ENCODE measurements around the gene PGM2.
"Not testable (repeated sequence)": the region's sequence is repeated elsewhere in the genome, so short reads cannot be mapped to it uniquely, and the experiment has no call there.

The PGM2 gene

DNA sequence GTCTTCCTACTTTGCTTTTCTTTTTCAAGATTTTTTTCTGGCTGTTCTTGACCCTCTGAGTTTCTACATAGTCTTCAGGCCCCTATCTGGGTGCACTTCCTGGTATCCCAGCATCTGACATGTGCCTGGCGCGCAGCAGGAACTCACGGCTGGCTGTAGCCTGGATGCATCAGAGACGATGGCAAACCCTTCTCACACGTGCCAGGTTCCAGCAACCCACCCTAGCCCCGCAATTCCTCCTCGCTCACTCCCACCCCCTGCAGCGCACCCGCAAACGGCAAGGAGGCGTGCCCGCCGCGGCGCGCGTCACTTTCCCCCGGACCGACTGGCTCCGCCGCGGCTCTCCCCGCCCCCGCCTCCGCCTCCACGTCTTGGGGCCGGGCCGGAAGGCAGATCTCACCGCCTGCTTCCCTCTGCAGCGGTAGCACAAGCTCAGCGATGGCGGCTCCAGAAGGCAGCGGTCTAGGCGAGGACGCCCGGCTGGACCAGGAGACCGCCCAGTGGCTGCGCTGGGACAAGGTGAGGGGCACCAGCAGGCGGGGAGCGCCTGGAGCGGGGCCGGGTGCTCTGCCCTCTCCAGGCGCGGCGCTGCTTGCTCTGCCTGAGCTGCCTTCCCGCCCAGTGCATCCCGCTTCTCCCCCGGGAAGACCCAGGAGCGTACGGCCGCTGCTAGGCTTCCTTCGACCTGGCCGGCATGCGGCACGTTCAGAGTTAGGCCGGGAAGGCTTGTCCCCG is at the start of gene PGM2:
PGM2 (plus strand) TSS at position 392 of the 735 bp plus-strand sequence; CDS start at position 439, 47 bp downstream.
- H3K27ac ChIP-seq (ENCODE audit: low read length) = no peak within 1 kb of the TSS
- H3K4me3 ChIP-seq (ENCODE audit: low read length) = peak within 1 kb of the TSS; percentile 79
- H3K4me1 ChIP-seq (ENCODE audit: insufficient read depth, low read length) = peaks cover 12% of the 10 kb centered on the region
- H3K9ac ChIP-seq (ENCODE audit: low read depth, low read length) = peak within 1 kb of the TSS; percentile 80; the same call in 1 of the 2 replicates
- H3K27me3 ChIP-seq (ENCODE audit: insufficient read depth, low read length) = peaks cover 27% of the 10 kb centered on the region
- no peaks in the 10 kb centered on the region for H3K9me3 ChIP-seq (ENCODE audit: insufficient read depth, low read depth, low read length)
- peaks cover 20% of the 10 kb centered on the region for H3K36me3 ChIP-seq (ENCODE audit: insufficient read depth, low read depth, low read length)

DNA sequence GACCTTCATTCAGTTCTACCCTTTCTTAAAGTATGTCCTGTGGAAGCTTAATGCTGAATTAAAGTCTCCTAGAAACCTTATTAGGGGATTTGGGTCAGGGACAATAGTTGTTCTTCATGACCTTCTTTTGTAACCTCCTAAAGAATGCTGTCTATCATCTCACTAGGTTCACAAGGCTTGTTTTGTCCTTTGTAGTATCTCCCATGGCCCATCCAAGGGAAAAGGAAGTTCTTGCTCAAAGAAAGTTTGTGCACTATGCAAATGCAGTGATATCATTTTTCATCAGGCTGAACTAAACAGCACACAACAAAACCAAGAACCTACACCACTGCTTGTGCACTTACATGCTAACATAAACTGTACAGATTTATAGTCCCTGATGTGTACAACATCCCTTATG is 46.6 kb upstream of the PGM2 start:
- H3K9ac ChIP-seq (ENCODE audit: low read depth, low read length) = no peak overlapping the region
- no peaks in the 10 kb centered on the region; the same call in 1 of the 2 replicates for H3K9me3 ChIP-seq (ENCODE audit: insufficient read depth, low read depth, low read length)
- H3K36me3 ChIP-seq (ENCODE audit: insufficient read depth, low read depth, low read length) = no peaks in the 10 kb centered on the region
- peaks cover 5% of the 10 kb centered on the region; the same call in 1 of the 2 replicates for H3K4me1 ChIP-seq (ENCODE audit: insufficient read depth, low read length)
- H3K4me3 ChIP-seq (ENCODE audit: low read length) = no peak overlapping the region
- no peak overlapping the region for H3K27ac ChIP-seq (ENCODE audit: low read length)
- H3K27me3 ChIP-seq (ENCODE audit: insufficient read depth, low read length) = no peaks in the 10 kb centered on the region

DNA sequence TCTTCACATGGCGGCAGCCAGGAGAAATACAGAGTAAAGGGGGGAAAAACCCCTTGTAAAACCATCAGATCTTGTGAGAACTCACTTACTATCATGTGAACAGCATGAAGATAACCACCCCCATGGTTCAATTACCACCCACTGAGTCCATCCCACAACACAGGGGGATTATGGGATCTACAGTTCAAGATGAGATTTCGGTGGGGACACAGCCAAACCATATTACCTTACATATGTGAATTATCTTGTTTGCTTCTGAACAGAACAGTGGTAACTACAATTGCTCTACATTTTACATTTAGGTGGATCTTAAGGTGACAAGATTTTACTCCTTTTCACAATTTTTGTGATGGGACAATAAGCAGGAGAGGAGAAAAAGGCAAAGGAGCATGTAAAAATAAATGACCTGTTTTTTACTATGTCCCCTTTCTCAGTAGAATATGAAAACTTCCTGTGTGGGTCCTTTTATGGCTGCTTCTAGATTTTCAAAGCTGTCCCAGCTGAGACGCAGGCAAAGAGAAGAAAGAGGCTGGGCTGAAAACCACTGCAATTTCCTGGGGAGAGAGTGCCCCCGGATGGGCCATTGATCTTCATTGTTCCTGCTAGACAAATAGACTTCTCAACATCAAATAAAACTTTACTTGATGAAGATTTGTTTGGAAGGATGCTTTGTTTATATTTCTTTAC is 45.9 kb upstream of the PGM2 start:
- no peaks in the 10 kb centered on the region for H3K36me3 ChIP-seq (ENCODE audit: insufficient read depth, low read depth, low read length)
- no peaks in the 10 kb centered on the region for H3K27me3 ChIP-seq (ENCODE audit: insufficient read depth, low read length)
- no peak overlapping the region for H3K27ac ChIP-seq (ENCODE audit: low read length)
- H3K4me1 ChIP-seq (ENCODE audit: insufficient read depth, low read length) = peaks cover 5% of the 10 kb centered on the region; the same call in 1 of the 2 replicates
- no peak overlapping the region for H3K9ac ChIP-seq (ENCODE audit: low read depth, low read length)
- no peaks in the 10 kb centered on the region; the same call in 1 of the 2 replicates for H3K9me3 ChIP-seq (ENCODE audit: insufficient read depth, low read depth, low read length)
- H3K4me3 ChIP-seq (ENCODE audit: low read length) = no peak overlapping the region

DNA sequence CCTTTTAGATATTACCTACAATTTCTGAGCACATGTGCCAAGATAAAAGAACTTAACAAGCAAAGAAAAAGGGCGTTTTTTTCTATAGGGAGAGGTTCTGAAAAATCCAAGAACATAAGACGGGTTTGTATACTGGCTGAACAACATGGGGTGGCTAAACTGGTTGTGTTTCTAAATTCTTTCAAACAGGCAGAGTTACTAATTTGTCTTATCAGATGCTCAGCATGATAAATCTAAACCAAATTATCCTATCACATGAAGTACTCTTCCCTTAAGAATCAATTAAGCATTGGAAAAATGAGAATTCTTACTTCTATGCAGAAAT is 45.4 kb upstream of the PGM2 start:
- H3K4me3 ChIP-seq (ENCODE audit: low read length) = no peak overlapping the region
- no peaks in the 10 kb centered on the region for H3K36me3 ChIP-seq (ENCODE audit: insufficient read depth, low read depth, low read length)

DNA sequence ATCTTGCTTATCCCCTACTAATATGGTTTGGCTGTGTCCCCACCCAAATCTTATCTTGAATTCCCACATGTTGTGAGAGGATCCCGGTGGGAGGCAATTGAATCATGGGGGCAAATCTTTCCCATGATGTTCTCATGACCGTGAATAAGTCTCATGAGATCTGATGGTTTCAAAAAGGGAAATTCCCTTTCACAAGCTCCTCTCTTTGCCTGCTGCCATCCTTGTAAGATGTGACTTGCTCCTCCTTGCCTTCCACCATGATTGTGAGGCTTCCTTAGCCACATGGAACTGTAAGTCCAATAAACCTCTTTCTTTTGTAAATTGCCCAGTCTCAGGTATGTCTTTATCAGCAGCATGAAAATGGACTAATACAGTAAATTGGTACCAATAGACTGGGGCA is 40.2 kb upstream of the PGM2 start:
- H3K4me3 ChIP-seq (ENCODE audit: low read length); H3K4me1 ChIP-seq (ENCODE audit: insufficient read depth, low read length); H3K9ac ChIP-seq (ENCODE audit: low read depth, low read length); H3K9me3 ChIP-seq (ENCODE audit: insufficient read depth, low read depth, low read length); H3K27me3 ChIP-seq (ENCODE audit: insufficient read depth, low read length); H3K27ac ChIP-seq (ENCODE audit: low read length); H3K36me3 ChIP-seq (ENCODE audit: insufficient read depth, low read depth, low read length): not testable (repeated sequence)

More for the DNA sequence above, 45.4 kb upstream of the PGM2 start:
- Histone ChIP-seq H3K27me3 (ENCODE audit: insufficient read depth, low read length) (no peaks in the 10 kb centered on the region), H3K9me3 (ENCODE audit: insufficient read depth, low read depth, low read length) (no peaks in the 10 kb centered on the region), H3K27ac (ENCODE audit: low read length) (no peak overlapping the region), H3K9ac (ENCODE audit: low read depth, low read length) (no peak overlapping the region), H3K4me1 (ENCODE audit: insufficient read depth, low read length) (peaks cover 5% of the 10 kb centered on the region; the same call in 1 of the 2 replicates)

DNA sequence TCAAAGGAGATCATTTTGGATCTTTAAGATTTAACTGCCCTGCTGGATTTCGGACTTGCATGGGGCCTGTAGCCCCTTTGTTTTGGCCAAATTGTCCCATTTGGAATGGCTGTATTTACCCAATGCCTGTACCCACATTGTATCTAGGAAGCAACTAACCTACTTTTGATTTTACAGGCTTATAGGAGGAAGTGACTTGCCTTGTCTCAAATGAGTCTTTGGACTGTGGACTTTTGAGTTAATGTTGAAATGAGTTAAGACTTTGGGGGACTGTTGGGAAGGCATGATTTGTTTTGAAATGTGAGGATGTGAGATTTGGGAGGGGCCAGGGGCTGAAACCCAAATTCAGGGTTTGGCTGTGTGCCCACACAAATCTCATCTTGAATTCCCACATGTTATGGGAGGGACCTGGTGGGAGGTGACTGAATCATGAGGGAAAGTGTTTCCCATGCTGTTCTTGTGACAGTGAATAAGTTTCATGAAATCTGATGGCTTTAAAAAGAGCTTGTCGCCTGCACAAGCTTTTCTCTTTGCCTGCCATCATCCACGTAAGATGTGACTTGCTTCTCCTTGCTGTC is 38.5 kb upstream of the PGM2 start:
- not testable (repeated sequence) for H3K4me1 ChIP-seq (ENCODE audit: insufficient read depth, low read length); H3K27ac ChIP-seq (ENCODE audit: low read length); H3K9ac ChIP-seq (ENCODE audit: low read depth, low read length); H3K27me3 ChIP-seq (ENCODE audit: insufficient read depth, low read length); H3K9me3 ChIP-seq (ENCODE audit: insufficient read depth, low read depth, low read length); H3K4me3 ChIP-seq (ENCODE audit: low read length); H3K36me3 ChIP-seq (ENCODE audit: insufficient read depth, low read depth, low read length)

DNA sequence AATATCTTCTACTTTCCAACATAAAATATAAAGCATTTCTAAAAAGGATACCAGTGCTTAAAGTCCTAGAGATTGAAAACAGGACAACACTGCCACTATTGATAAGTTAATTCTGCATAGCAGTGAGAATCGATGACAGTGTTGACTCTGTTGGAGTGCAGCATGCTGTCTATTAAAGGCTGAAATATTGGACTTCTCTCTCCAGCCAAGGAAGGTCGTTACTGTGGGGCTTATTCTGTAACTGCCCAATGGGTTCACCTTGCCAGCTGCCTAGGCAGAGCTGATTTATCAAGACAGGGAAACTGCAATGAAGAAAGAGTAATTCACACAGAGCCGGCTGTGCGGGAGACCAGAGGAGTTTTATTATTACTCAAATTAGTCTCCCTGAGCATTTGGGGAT is 37.7 kb upstream of the PGM2 start:
- Histone ChIP-seq H3K36me3 (ENCODE audit: insufficient read depth, low read depth, low read length) (no peaks in the 10 kb centered on the region), H3K9me3 (ENCODE audit: insufficient read depth, low read depth, low read length) (no peaks in the 10 kb centered on the region), H3K9ac (ENCODE audit: low read depth, low read length) (no peak overlapping the region), H3K27me3 (ENCODE audit: insufficient read depth, low read length) (no peaks in the 10 kb centered on the region), H3K4me1 (ENCODE audit: insufficient read depth, low read length) (no peaks in the 10 kb centered on the region; the same call in 1 of the 2 replicates), H3K4me3 (ENCODE audit: low read length) (no peak overlapping the region), H3K27ac (ENCODE audit: low read length) (no peak overlapping the region)

DNA sequence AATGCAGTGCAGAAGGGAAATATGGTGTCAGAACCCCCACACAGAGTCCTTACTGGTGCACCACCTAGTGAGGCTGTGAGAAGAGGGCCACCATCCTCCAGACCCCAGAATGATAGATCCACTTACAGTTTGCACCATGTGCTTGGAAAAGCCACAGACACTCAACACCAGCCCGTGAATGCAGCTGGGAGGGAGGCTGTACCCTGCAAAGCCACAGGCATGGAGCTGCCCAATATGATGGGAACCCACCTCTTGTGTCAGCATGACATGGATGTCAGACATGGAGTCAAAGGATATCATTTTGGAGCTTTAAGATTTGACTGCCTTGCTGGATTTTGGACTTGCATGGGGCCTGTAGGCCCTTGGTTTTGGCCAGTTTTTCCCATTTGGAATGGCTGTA is 34.2 kb upstream of the PGM2 start:
- no peaks in the 10 kb centered on the region for H3K36me3 ChIP-seq (ENCODE audit: insufficient read depth, low read depth, low read length)
- H3K4me3 ChIP-seq (ENCODE audit: low read length) = no peak overlapping the region
- H3K4me1 ChIP-seq (ENCODE audit: insufficient read depth, low read length) = no peaks in the 10 kb centered on the region; the same call in 1 of the 2 replicates
- H3K9ac ChIP-seq (ENCODE audit: low read depth, low read length) = no peak overlapping the region
- no peak overlapping the region for H3K27ac ChIP-seq (ENCODE audit: low read length)
- no peaks in the 10 kb centered on the region for H3K9me3 ChIP-seq (ENCODE audit: insufficient read depth, low read depth, low read length)
- no peaks in the 10 kb centered on the region for H3K27me3 ChIP-seq (ENCODE audit: insufficient read depth, low read length)

DNA sequence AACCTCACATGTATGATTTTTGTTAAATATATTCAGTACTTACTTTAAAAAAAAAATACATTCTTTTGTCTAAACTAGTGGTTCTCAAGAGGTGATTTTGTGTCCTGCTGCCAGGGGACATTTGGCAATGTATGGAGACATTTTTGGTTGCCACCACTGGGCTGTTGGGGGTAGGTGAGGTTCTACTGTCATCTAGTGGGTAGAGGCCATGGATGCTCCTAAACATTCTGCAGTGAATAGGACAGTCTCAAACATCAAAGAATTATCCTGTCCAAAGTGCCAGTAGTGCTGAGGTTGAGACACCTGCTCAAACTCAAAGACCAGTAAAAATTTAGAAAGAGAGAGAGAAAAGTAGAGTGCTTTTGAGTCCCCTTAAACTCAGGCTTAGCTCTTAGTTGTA is 32.9 kb upstream of the PGM2 start:
- Histone ChIP-seq H3K27ac (ENCODE audit: low read length) (no peak overlapping the region), H3K36me3 (ENCODE audit: insufficient read depth, low read depth, low read length) (no peaks in the 10 kb centered on the region), H3K4me1 (ENCODE audit: insufficient read depth, low read length) (no peaks in the 10 kb centered on the region; the same call in 1 of the 2 replicates), H3K27me3 (ENCODE audit: insufficient read depth, low read length) (no peaks in the 10 kb centered on the region), H3K4me3 (ENCODE audit: low read length) (no peak overlapping the region), H3K9ac (ENCODE audit: low read depth, low read length) (no peak overlapping the region), H3K9me3 (ENCODE audit: insufficient read depth, low read depth, low read length) (no peaks in the 10 kb centered on the region)

DNA sequence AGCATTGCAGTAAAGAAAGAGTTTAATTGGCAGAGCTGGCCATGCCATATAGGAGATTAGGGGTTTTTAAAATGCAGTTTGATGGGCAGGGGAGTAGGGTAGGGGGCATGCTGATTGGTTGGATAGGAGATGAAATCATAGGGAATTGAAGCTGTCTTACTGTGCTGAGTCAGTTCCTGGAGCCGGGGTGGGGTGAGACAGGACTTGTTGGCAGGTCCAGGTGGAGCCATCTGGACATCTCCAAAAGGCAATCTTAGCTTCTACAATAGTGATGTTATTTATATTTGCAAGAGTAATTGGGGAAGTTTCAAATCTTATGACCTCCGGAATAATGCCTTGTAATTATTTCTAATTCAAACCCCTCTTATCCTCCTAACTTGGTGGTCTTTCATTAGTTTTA is 32.4 kb upstream of the PGM2 start:
- Histone ChIP-seq H3K36me3 (ENCODE audit: insufficient read depth, low read depth, low read length) (no peaks in the 10 kb centered on the region), H3K27ac (ENCODE audit: low read length) (no peak overlapping the region), H3K4me1 (ENCODE audit: insufficient read depth, low read length) (no peaks in the 10 kb centered on the region; the same call in 1 of the 2 replicates), H3K4me3 (ENCODE audit: low read length) (no peak overlapping the region), H3K27me3 (ENCODE audit: insufficient read depth, low read length) (no peaks in the 10 kb centered on the region), H3K9me3 (ENCODE audit: insufficient read depth, low read depth, low read length) (no peaks in the 10 kb centered on the region), H3K9ac (ENCODE audit: low read depth, low read length) (no peak overlapping the region)

DNA sequence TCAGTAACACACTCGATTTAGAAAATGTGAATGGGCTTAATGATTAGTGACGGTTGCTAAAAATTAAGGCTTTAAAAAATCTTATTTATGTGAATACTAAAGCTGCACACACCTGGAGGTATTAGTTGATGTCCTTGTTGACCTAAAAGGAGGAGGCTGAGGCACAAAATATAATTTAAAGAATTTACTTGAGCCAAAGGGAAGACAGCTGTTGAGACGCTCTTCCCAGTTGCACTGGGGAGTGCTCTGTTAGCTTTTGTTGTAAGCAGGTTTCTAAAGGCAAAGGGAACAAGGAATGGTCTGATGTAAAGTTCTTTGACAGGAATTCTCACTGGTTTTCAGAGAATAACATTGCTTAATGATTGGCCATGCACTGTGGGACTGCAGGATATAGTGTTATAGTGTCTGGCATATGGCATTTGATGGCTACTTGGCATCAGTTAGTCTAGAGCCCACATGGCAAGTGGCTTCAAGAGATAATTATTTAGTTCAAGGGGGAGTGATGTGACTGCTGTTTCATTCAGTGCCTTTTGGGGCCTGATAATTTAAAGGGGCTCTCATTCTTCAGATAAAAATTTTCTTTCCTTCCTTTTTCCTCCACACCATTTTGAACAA is 30.8 kb upstream of the PGM2 start:
- no peak overlapping the region for H3K27ac ChIP-seq (ENCODE audit: low read length)
- no peaks in the 10 kb centered on the region for H3K36me3 ChIP-seq (ENCODE audit: insufficient read depth, low read depth, low read length)
- no peak overlapping the region for H3K9ac ChIP-seq (ENCODE audit: low read depth, low read length)
- no peaks in the 10 kb centered on the region for H3K27me3 ChIP-seq (ENCODE audit: insufficient read depth, low read length)
- no peaks in the 10 kb centered on the region for H3K9me3 ChIP-seq (ENCODE audit: insufficient read depth, low read depth, low read length)
- H3K4me1 ChIP-seq (ENCODE audit: insufficient read depth, low read length) = no peaks in the 10 kb centered on the region
- no peak overlapping the region for H3K4me3 ChIP-seq (ENCODE audit: low read length)
